GM12875 (cell line): ENCODE data around the gene CCNF.

ENCODE experiments used
- H3K4me3 ChIP-seq: one replicate; pipeline ENCODE4 v1.5.1; 2011; ENCODE audit warnings: low read depth, low read length, control low read depth
- TF ChIP-seq, protein P1 (sequence below): IDR thresholded peaks from 2 replicates; pipeline ENCODE4 v1.5.1; 2011; ENCODE audit warnings: low read depth, mild to moderate bottlenecking, control low read depth, inconsistent platforms, low read length, moderate library complexity, borderline replicate concordance; ENCODE audit not compliant: insufficient read depth

Gene CCNF

DNA sequence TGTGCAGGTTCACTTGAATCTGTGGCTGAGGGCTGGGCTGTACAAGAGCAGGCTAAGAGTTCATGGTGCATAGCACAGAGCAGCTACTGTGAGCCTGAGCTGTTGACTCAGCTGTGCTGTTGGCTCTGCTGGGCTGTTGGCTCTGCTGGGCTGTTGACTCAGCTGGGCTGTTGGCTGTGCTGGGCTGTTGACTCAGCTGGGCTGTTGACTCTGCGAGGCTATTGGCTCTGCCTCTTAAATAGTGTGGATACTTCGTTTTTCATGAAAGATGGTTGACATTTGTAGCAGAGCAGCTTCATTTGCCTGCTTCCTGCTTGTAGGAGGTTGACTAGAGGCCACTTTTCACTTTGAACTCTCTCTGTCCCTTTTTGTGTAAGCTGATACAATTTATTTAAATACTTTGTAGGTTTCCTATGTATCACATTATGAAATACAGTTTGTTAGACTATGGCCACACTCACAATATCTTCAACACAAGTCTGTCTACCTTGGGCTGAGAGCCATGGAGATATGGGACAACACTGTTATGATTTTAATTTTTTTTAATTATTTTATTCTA lies 40.3 kb upstream of the CCNF start:
- no peak overlapping the region for H3K4me3 ChIP-seq
- TF ChIP-seq, protein P1, sequence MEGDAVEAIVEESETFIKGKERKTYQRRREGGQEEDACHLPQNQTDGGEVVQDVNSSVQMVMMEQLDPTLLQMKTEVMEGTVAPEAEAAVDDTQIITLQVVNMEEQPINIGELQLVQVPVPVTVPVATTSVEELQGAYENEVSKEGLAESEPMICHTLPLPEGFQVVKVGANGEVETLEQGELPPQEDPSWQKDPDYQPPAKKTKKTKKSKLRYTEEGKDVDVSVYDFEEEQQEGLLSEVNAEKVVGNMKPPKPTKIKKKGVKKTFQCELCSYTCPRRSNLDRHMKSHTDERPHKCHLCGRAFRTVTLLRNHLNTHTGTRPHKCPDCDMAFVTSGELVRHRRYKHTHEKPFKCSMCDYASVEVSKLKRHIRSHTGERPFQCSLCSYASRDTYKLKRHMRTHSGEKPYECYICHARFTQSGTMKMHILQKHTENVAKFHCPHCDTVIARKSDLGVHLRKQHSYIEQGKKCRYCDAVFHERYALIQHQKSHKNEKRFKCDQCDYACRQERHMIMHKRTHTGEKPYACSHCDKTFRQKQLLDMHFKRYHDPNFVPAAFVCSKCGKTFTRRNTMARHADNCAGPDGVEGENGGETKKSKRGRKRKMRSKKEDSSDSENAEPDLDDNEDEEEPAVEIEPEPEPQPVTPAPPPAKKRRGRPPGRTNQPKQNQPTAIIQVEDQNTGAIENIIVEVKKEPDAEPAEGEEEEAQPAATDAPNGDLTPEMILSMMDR, result no peak

DNA sequence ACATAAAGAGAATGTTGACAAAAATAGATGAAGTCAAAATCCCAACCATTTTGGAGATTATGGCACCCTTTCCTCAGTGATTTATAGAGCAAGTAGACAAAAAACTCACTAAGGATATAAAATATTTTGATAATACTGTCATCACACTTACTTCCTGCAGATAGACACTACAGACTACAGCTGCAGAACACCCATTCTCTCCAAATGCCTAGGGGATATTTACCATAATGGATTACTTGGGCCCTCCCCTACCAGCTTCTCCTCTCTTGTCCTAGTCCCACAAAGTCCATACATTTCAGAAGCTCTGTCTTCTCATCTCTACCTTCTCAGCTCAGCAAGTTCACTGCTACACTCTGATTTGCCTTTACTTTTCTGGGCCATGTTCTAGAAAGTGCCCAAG lies 37.2 kb upstream of the CCNF start:
- H3K4me3 ChIP-seq, result no peak overlapping the region
- TF ChIP-seq, protein P1, result no peak

DNA sequence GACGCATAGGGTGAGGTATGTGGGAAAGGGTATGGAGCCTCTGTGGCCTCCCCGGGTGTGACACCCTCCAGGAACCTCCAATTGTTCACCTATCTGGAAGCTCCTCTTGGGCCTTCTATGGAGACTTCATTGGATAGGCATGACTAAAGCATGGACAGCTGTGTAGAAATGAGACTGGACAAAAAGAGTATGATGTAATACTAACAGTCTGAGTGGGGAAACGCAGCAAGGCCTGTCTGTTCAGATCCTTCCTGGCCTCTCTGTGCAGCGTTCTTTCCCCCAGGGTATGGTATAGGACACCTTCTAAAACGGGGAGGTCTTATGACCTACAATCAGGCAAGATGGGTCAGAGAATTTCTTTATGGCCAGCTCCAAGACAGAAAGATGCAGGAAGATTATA lies 30.7 kb upstream of the CCNF start:
- no peak overlapping the region for H3K4me3 ChIP-seq
- TF ChIP-seq, protein P1, result no peak

DNA sequence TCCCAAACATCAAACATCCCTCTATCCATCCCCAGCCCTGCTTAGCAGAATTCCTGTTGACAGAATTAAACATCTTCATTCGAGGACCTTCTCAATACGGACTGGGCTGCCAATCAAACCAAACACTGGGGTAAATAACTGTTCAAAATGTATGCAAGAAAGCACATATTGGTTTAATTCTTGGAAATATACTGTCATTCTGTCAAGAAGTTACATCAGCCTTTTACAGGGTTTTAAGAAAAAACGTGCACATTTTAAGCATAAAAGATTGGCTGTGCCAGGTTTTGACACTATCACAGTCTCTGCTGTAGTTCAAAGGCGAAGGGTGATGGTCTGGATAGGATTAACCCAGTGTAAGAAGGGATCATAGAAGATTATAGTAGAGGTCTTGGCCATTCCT lies 25.1 kb upstream of the CCNF start:
- TF ChIP-seq, protein P1, result no peak
- no peak overlapping the region for H3K4me3 ChIP-seq

DNA sequence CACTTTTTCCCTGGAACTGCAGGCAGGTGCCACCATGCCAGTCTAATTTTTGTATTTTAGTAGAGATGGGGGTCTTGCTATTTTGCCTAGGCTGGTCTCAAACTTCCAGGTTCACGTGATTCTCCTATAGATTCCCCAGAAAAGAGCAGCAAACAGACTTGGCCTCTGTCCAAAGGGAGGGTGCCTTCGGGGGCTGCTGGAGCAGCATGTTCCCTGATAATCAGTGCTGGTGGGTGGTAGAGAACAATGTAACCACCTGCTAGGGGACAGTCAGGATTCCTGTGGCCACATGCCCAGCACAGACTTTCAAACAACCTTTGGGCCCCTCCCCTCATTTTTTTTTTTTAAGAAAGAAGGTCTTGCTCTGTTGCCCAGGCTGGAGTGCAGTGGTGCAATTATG lies 14.2 kb upstream of the CCNF start:
- no peak overlapping the region for H3K4me3 ChIP-seq
- TF ChIP-seq, protein P1, result no peak

DNA sequence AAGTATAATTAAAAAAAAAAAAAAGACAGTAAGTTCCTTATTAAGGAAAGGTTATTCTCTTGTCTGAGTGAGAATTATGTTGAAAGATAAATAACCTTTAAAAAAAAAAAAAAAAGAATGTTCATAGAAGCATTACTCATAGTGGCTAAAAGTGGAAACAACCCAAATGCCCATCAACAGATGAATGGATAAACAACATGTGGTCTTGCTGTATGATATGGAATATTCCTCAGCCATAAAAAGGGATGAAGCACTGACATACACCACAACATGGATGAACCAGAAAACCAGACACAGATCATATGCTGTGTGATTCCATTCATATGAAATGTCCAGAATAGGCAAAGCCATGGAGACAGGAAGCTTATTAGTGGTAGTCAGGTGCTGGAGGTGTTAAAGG lies 9.2 kb upstream of the CCNF start:
- no peak overlapping the region for H3K4me3 ChIP-seq
- TF ChIP-seq, protein P1, result no peak

DNA sequence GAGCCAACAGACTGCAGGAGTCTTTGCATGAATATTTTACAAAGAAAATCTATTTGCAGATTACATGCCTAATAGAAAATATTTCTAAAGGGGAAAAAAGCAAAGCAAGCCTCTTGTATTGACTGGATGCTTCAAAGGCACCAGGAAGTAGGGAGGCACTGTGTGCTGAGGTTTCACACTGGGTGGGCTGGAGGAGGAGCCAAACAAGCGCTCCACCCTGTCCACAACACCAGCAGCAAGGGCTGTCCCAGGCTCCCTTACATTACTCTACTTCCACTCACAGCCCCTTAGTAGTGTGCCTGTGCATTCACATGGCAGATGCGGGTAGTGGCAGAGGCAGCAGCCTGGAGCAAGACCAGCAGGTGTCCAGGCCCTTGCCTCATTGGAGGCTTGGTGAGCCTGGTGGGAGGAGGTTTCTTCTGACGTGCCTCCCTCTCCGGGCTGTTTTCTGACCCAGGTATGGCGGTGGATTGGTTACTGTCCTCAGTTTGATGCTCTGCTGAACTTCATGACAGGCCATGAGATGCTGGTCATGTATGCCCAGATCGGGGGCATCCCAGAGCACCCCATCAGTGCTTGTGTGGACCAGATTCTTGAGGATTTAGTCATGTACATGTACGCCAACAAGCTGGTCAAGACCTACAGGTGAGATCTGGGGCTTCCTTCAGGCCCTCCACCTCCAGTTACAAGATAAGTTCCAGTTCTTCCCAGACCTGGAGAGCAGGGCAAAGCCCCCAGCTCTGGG lies 7.0 kb upstream of the CCNF start:
- H3K4me3 ChIP-seq, result no peak overlapping the region
- TF ChIP-seq, protein P1, result no peak
